ENCODE measurements around the gene JAM3.
"Not testable (repeated sequence)": the region's sequence is repeated elsewhere in the genome, so short reads cannot be mapped to it uniquely, and the experiment has no call there.

The JAM3 gene

DNA sequence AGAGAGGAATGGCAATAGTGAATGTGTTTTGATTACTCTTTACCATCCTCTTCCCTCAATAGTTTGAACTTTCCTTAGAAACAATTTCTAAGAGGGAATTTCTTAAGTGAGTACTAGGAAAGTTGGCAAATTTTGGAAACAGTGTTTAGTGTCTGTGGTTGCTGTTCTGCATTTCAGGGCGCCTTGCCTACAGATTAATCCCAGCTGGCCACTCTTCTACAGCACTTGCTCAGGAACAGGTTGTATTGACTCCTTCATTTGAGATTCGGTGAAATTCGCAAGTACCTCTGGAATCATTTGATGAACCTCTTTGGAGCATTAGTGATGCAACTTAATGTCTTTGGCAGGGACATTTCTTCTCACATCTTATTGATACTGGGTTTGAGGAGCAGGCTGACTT, 28.3 kb downstream of the JAM3 start:
- TF ChIP-seq, protein P1, sequence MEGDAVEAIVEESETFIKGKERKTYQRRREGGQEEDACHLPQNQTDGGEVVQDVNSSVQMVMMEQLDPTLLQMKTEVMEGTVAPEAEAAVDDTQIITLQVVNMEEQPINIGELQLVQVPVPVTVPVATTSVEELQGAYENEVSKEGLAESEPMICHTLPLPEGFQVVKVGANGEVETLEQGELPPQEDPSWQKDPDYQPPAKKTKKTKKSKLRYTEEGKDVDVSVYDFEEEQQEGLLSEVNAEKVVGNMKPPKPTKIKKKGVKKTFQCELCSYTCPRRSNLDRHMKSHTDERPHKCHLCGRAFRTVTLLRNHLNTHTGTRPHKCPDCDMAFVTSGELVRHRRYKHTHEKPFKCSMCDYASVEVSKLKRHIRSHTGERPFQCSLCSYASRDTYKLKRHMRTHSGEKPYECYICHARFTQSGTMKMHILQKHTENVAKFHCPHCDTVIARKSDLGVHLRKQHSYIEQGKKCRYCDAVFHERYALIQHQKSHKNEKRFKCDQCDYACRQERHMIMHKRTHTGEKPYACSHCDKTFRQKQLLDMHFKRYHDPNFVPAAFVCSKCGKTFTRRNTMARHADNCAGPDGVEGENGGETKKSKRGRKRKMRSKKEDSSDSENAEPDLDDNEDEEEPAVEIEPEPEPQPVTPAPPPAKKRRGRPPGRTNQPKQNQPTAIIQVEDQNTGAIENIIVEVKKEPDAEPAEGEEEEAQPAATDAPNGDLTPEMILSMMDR (IDR thresholded peaks at IDR 0.05) = no peak
- no peak for TF ChIP-seq ZFX (IDR thresholded peaks at IDR 0.05; ENCODE audit: borderline replicate concordance)
- no peak overlapping the region for H3K27ac ChIP-seq

DNA sequence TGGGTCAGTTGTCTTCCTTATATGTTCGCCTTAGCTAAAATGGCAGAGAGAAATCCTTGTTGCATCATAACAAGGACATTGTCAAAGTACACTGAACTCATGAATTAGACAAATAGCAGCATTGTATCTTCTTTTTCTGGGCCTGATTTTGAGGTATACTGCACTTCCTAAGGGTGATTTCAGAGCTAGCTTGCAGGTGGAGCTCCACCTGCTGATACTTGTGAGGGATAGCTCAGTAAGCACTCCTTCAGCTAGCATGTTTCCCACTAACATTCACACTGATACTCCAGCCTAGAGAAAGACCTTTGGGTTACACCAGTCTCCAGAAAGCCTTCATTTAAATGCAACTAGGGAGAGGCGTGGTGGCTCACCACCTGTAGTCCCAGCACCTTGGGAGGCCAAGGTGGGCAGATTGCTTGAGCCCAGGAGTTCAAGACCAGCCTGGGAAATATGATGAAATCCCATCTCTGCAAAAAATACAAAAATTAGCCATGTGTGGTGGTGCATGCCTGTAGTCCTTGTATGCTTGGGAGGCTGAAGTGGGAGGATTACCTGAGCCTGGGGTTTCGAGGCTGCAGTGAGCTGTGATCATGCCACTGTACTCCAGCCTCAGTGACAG, 29.8 kb downstream of the JAM3 start:
- TF ChIP-seq ZFX (IDR thresholded peaks at IDR 0.05; ENCODE audit: borderline replicate concordance) = no peak
- TF ChIP-seq, protein P1 (IDR thresholded peaks at IDR 0.05) = peak; percentile 32
- H3K27ac ChIP-seq = no peak overlapping the region

DNA sequence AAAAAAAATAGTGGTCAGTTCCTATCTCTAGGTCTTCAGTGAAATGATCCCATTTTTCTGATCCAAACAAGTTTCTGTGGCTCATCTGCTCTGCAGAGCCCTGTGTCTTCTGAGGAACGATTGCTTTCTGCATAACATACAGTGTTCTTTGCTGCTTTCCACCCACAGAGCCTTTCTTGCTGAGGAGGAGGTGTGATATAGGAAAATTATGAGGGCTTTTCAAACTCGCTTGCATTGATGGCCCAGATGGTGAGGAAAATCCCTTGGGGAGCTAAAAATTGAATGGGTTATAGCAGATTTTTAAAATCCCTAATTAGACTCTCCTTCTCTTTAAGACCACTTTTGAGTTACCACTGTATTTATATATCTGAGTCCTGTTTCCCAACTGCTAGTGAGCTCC, 31.3 kb downstream of the JAM3 start:
- no peak overlapping the region for H3K27ac ChIP-seq
- TF ChIP-seq, protein P1 (IDR thresholded peaks at IDR 0.05) = no peak
- no peak for TF ChIP-seq ZFX (IDR thresholded peaks at IDR 0.05; ENCODE audit: borderline replicate concordance)

DNA sequence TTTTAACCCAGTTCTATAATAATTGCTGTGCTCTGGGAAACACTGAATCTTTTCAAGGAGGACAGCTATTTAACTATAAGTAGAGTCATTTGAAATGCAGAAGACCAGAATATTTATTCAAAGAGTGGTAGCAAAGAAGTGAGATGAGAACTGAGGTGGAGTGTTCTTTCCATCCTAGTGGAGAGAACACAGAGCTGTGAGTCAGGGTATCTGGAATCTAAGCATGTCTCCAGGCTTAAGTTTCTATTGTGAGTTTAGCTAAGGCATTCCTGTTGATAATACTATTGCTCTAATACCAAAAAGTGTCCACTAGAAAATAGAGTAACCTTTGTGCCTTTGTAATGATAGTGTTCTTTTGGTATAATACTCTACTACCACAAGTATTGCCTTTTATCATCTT, 32.4 kb downstream of the JAM3 start:
- no peak overlapping the region for H3K27ac ChIP-seq
- no peak for TF ChIP-seq ZFX (IDR thresholded peaks at IDR 0.05; ENCODE audit: borderline replicate concordance)
- TF ChIP-seq, protein P1 (IDR thresholded peaks at IDR 0.05) = no peak

DNA sequence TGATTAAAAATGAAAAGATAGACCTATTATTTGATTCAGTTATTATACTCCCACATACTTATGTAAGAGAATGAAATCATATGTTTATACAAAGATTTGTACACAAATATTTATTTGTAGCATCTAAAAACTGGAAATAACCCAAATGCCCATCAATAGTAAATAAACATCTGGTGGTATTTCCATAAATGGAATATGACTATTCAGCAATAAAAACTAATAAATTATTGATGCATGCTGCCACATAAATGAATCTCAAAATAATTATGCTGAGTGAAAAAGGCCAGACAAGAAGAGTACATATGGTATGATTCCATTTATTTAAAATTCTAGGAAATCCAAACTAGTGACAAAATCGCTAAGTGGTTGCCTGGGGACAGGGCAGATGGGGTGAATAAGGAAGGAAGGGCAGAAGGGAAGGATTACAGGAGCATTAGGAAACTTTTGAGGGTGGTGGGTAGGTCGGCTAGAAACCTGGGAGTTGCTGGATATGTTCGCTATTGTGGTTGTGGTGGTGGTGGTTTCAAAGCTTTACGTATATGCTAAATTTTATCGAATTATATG, 41.5 kb downstream of the JAM3 start:
- TF ChIP-seq ZFX (IDR thresholded peaks at IDR 0.05; ENCODE audit: borderline replicate concordance) = no peak
- TF ChIP-seq, protein P1 (IDR thresholded peaks at IDR 0.05) = no peak
- H3K27ac ChIP-seq = no peak overlapping the region

DNA sequence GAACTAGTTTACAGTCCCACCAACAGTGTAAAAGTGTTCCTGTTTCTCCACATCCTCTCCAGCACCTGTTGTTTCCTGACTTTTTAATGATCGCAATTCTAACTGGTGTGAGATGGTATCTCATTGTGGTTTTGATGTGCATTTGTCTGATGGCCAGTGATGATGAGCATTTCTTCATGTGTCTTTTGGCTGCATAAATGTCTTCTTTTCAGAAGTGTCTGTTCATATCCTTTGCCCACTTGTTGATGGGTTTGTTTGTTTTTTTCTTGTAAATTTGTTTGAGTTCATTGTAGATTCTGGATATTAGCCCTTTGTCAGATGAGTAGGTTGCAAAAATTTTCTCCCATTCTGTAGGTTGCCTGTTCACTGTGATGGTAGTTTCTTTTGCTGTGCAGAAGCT, 44.9 kb downstream of the JAM3 start:
- H3K27ac ChIP-seq = not testable (repeated sequence)

DNA sequence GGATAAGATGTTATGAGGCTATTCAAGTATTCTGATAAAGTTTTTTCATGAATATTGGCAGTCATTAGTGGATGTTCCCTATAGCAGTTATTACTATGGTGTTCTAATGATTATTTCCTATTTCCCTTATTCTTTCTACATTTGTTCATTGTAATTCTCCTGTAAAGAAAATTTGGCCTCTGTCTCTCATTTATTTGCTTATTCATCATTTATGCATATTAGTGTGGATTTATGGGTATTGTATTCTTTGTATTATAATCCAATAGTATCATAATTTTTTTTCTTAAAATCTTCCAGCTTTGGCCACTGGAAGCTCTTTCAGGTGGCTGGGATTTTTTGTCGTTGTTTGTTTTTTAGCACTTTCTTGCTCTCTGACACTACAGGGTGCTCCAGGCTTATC, 47.3 kb downstream of the JAM3 start:
- no peak overlapping the region for H3K27ac ChIP-seq
- no peak for TF ChIP-seq ZFX (IDR thresholded peaks at IDR 0.05; ENCODE audit: borderline replicate concordance)
- TF ChIP-seq, protein P1 (IDR thresholded peaks at IDR 0.05) = no peak

DNA sequence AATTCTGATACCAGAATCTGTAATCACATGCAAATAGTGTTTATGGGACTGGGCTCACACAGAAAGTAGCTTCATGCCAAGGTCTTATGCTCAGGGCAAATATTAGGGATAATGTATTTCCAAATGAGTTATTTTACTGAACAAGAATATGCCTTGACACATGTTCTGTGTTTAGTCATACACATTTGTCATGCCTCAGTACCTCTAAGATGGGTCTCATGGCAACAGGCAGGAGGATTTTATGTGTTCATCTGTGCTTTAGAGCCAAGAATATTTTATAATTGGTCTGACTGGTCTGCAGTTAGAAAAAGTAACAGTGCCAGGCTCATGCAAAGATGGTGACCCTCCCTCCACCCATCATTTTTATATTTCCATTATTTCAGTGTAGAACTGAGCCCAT, 49.1 kb downstream of the JAM3 start:
- TF ChIP-seq ZFX (IDR thresholded peaks at IDR 0.05; ENCODE audit: borderline replicate concordance) = no peak
- TF ChIP-seq, protein P1 (IDR thresholded peaks at IDR 0.05) = no peak
- H3K27ac ChIP-seq = no peak overlapping the region

Data from 22Rv1 (cell line).